GM12801 (cell line): ENCODE measurements around the gene COL20A1.

ENCODE experiments used
- CTCF ChIP-seq: IDR thresholded peaks from one replicate; pipeline ENCODE4 v1.5.1; 2011; ENCODE audit warnings: control low read depth; ENCODE audit not compliant: insufficient read length; ENCODE audit errors: extremely low read depth

COL20A1 gene

GRCh38 chr20:63336232-63336752, 43.3 kb downstream of the COL20A1 start:
- TF ChIP-seq CTCF, result no peak

DNA sequence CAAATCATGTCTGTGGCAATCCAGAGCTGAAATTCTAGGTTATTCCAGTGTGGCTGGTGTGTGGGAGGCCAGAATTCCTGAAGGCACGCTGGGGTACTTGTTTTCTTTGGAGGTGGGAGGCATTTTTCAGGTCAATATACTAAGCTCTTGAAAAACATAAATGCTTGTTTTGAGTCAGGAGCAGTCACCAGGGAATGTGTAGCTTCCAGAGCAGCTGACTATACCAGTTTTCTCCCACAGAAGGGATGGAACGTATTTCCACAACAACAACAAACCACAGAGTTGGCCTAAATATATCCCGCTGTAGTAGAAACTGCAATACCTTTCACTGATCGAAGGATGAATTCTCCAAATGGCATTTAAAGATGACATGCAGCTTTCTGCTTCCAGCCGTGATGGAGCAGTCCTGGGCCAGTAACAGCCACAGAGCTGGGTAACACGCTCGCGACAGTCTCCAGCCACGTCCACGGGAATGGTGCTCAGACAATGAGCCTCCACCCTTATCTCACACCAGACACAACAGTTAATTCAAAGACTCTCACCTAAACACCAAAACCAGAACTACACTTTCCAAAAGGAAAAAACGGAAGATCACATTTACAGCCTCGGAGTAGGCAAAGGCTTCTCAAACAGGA, 44.9 kb downstream of the COL20A1 start:
- TF ChIP-seq CTCF, result no peak

DNA sequence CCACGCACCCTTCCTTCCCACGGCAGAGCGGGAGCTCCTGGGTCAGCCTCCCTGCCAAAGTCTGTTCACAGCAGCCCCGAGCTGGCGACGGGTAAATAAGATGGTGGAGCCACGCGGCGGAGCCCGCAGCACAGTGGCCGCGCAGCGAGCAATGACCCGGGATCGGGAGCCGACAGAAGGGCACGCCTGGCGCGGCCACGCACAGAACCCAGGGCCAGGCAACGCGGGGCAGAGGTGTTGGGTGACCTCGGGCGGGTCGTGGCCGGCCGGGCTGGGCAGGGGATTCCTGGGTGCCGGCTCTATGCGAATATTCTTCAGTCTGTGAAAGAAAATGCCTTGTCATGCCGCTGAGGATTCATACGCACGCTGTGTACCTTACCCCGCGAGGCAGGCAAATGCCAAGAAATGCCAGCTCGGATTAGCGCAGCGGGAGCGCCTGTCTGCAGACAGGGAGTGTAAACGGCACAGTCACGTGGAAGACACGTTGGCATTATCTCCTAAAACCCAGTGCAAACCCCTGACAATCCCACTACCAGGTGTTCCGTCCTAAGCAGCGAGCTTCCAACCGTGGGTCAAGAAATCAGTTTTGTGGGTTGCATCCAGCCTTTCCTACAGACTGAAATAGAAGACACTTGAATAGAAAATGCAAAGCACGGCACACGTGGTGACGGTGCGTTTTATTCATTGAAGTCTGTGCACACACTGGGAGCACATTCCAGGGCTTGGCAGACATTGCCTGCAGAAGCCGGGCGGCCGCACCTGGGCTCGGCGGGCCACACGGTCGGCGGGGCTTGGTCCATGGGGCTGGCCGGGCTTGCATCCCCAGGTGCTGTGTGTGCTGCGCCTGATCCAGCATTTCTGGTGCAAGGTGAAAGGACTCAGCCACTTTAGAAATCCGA, 49.8 kb downstream of the COL20A1 start:
- no peak for TF ChIP-seq CTCF

DNA sequence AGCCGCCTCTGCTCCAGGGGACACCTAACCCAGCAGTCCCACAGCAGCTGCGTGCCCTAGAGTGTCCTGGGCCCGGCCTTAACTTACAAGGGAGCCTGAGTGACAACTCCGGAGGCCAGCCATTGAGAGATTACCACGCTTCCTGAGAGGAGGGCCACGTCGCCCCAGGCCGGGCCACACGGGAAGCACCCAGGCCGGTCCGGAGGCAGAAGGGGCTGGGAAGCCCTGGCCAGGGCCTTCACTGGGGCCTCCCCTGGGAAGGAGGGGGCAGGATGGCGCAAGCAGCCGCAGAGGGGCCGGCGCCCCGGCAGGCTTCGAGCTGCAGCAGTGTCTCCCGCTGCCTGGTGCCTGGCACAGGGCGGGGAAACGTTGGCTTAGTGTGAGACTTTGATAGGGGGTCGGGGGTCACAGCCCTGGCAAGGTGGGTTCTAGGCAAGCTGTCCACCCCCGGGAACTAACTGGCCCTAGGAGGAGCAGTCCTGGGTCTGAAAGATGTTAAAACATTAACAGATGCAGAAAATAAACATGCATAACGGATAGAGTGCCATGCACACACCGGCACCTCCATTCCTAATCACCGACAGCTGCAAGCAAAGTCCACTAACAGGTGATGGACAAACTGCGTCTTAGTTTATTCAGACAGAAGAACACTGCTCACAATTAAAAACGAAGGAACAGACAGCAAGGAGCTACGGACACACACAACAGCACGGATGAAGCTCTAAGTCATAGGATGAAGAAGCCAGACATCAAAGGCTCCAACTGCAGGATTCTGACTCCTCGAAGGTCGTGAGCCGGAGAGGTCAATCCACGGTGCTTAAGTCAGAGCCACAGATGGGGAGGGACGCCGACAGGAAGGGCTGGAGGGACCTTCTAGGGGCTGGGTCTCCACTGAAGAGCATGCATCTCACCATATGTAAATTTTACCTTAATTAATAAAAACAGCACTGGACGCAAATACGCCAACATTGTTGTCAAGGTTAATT, 50.8 kb downstream of the COL20A1 start:
- TF ChIP-seq CTCF, result no peak

GRCh38 chr20:63344616-63345327, 51.8 kb downstream of the COL20A1 start:
- TF ChIP-seq CTCF, result no peak

DNA sequence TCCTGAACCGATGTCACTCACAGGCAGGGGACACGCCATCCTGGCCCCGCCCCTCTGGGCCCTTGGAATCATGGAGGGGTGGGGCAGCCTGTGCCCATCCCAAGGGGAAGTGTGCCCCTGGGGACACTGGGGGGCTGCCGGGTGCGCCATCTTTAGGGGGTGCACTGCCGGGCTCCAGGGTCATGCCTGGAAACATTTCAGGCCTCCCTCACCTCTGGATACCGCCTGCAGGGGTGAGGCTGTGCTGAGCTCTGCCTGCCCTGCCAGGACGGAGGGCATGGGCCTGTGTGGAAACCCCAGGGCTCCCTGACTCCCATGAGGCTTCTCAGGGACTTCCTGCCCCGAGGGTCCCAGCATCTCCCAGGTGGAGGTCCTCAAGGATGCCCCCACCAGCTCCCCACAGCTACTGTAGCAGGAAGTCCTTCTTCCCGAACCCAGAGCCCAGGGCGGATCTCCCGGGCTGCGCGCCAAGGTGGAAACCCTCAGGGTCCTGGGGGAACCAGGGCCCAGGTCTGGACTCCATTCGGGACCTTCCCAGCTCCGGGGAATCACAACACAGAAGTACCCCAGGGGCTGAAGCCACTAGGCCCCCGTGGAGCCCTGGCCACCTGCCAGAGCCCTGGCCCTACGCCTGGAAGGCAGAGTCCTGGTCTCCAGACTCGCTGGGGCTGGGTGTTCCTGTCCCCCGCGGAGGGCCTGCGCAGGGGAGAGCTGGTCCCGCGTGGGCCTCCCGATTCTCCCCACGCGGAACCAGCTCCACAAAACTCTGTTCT, 52.5 kb downstream of the COL20A1 start:
- TF ChIP-seq CTCF, result no peak
